Lung (tissue), 12 donors: ENCODE results near the gene VARS1. TPM values are rescaled to one million over a fixed set of nuclear protein-coding genes. Genes with fewer than 3 reads are reported as not detected.
"Not testable (repeated sequence)": the region's sequence is repeated elsewhere in the genome, so short reads cannot be mapped to it uniquely, and the experiment has no call there.

Source experiments
- ATAC-seq: fragments of 200-7000 bp; cut with Tn5 transposase; one replicate; pipeline ENCODE4 v1.9.1; 2020; ENCODE audit warnings: moderate number of reproducible peaks; ENCODE audit not compliant: insufficient read depth, low FRiP score
- DNase-seq, 3 donors: peaks; one replicate each; pipeline ENCODE4 v3.0.0-alpha.2; 2013 to 2017
- H3K27ac ChIP-seq, 2 donors: one replicate each; pipeline ENCODE4 v1.5.1; 2013; ENCODE audit warnings: mild to moderate bottlenecking in 2 of 2, moderate library complexity in 2 of 2, control low read depth in 1 of 2, inconsistent platforms in 1 of 2, low read depth in 1 of 2, low read length in 1 of 2
- H3K27me3 ChIP-seq, 3 donors: one replicate each; pipeline ENCODE4 v1.5.1; 2013; ENCODE audit warnings: low read length in 2 of 3; ENCODE audit not compliant: control insufficient read depth in 3 of 3, insufficient read depth in 3 of 3
- H3K36me3 ChIP-seq, 4 donors: one replicate each; pipeline ENCODE4 v1.5.1; 2013; ENCODE audit warnings: low read length in 4 of 4, mild to moderate bottlenecking in 1 of 4, moderate library complexity in 1 of 4; ENCODE audit not compliant: control insufficient read depth in 4 of 4, insufficient read depth in 4 of 4
- H3K4me1 ChIP-seq, 5 donors: one replicate each; pipeline ENCODE4 v1.5.1; 2013; ENCODE audit warnings: low read length in 5 of 5, mild to moderate bottlenecking in 2 of 5, moderate library complexity in 1 of 5; ENCODE audit not compliant: control insufficient read depth in 5 of 5, insufficient read depth in 5 of 5
- H3K4me3 ChIP-seq: one replicate; pipeline ENCODE4 v1.5.1; 2013; ENCODE audit warnings: mild to moderate bottlenecking, control low read depth, moderate library complexity
- H3K9ac ChIP-seq, 2 donors: one replicate each; pipeline ENCODE4 v1.5.1; 2013; ENCODE audit warnings: low read length in 2 of 2, control low read depth in 1 of 2; ENCODE audit not compliant: insufficient read depth in 1 of 2
- H3K9me3 ChIP-seq, 4 donors: one replicate each; pipeline ENCODE4 v1.5.1; 2013; ENCODE audit warnings: low read length in 3 of 4, mild to moderate bottlenecking in 1 of 4, moderate library complexity in 1 of 4; ENCODE audit not compliant: control insufficient read depth in 4 of 4, insufficient read depth in 3 of 4
- CTCF ChIP-seq: IDR thresholded peaks from 2 replicates; pipeline ENCODE4 v1.5.1; 2012; ENCODE audit warnings: mild to moderate bottlenecking; ENCODE audit errors: control extremely low read depth, extremely low read depth
- WGBS, 2 donors: extraction: QIAGEN DNeasy Blood & Tissue Kit; methylation state at CpG; one replicate each; pipeline ENCODE4 v1.1.7; 2013; 5-methylcytosine and 5-hydroxymethylcytosine counted together
- polyA plus RNA-seq, 2 donors: library from polyadenylated mRNA; stranded (reverse); fragments of 200-250 nt; gene quantifications; one replicate each; pipeline ENCODE4 v1.2.1, GENCODE V29; 2013
- total RNA-seq, 2 donors: library from RNA; depleted of rRNA in 1 of 2; stranded (reverse); fragments of >200 nt in 1 of 2; gene quantifications; one replicate each; pipeline ENCODE4 v1.2.1, GENCODE V29; 2014 to 2021
- donor health status: control.
- donor health status: control.
- donor health status: Bipolar disorder and iron deficiency.
- donor health status: healthy.
- donor health status: DM: yes; HTN: yes; CAD: no.

VARS1 gene
- total and polyA plus RNA-seq, 4 donors, result 32.2 to 95.4 (median 41.0) TPM

GRCh38 chr6:31811645-31812044, 16.1 kb upstream of the VARS1 start:
- Histone ChIP-seq H3K4me3 (no peak overlapping the region), H3K36me3 (no peaks in the 10 kb centered on the region), H3K27me3 (no peaks in the 10 kb centered on the region), H3K9me3 (no peaks in the 10 kb centered on the region), H3K9ac (no peak overlapping the region), H3K27ac (no peak overlapping the region), H3K4me1 (peaks cover 1 to 11% (median 5%) of the 10 kb centered on the region in 5 donors)
- ATAC-seq (no peak), DNase-seq (no peak)
- 95 to 96% methylated on average over 12 of the region's 12 CpGs for WGBS, 2 donors
- TF ChIP-seq CTCF, result no peak

DNA sequence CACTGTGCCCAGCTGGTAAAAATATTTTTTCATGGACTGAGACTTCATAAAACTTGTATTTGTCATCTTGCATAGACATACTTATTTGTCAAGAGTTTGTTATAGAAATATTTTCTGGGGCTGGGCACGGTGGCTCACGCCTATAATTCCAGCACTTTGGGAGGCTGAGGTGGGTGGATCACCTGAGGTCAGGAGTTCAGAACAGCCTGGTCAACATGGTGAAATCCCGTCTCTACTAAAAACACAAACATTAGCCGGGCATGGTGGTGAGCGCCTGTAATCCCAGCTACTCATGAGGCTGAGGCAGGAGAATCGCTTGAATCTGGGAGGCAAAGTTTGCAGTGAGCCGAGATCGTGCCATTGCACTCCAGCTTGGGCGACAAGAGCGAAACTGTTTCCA, 13.0 kb upstream of the VARS1 start:
- not testable (repeated sequence) for H3K4me3 ChIP-seq, H3K27ac ChIP-seq, H3K9me3 ChIP-seq, H3K27me3 ChIP-seq, H3K9ac ChIP-seq, ATAC-seq, DNase-seq, H3K36me3 ChIP-seq
- H3K4me1 ChIP-seq, result peaks cover 4 to 15% (median 8%) of the 10 kb centered on the region in 5 donors
- 91 to 93% methylated on average over 10 of the region's 10 CpGs for WGBS, 2 donors

DNA sequence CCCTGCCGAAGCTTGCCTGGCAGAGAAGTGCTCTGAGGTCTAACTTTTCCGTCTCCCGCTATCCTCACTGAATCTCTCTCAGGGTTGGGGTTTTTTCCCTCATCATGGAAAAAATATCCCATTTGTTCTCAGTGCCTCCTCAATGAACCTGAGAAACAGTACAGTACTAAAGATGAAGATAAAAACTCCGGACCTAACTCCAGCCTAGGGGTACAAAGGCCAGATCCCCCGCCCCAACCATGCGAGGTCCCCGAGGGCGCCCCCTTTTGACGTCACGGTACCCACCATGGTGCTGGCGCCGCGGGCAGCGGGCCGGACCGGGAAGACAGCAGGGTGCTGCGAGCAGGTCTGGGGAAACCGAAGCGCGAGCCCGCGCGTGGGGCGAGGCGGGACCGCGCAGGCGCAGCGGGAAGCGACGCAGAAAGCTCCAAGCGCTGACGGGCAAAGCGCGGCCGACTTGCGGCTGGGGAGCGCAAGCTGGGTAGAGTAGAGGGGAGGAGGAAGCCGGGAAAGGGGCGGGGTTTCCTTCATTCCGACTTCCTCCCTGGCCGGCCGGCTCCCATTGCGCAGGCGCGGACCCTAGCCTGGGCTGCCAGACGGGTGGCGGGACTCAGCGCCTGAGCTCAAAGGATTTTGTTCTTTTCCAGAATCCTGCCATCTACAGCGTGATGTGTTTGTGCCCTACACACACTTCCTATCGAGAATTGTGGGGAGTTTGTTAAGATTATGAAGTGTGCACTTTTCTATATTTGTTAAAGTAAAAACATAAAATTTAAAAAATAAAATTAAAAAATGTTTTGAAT, 11.1 kb upstream of the VARS1 start, which contains the start of gene LSM2:
LSM2 (minus strand) TSS at position 497 of the 803 bp plus-strand sequence; CDS start at position 288, 209 bp downstream.
- peaks cover 0 to 3% (median 0%) of the 10 kb centered on the region in 4 donors for H3K36me3 ChIP-seq
- H3K27ac ChIP-seq, result peak within 1 kb of the TSS; percentile 81 to 91
- TF ChIP-seq CTCF, result no peak
- H3K9ac ChIP-seq, result peak within 1 kb of the TSS; percentile 92 to 95
- H3K27me3 ChIP-seq, result no peaks in the 10 kb centered on the region
- H3K4me3 ChIP-seq, result peak within 1 kb of the TSS; percentile 55
- ATAC-seq, result peak; percentile 97
- WGBS, 2 donors, result 0% methylated on average over 43 to 51 of the region's 51 CpGs
- no peaks in the 10 kb centered on the region for H3K9me3 ChIP-seq
- peaks cover 4 to 14% (median 5%) of the 10 kb centered on the region in 5 donors for H3K4me1 ChIP-seq
- peak; percentile 99 for DNase-seq

GRCh38 chr6:31805939-31806469, 10.5 kb upstream of the VARS1 start:
- Histone ChIP-seq H3K27me3 (no peaks in the 10 kb centered on the region), H3K36me3 (peaks cover 0 to 3% (median 2%) of the 10 kb centered on the region in 4 donors), H3K9me3 (no peaks in the 10 kb centered on the region), H3K4me3 (peak overlapping the region; percentile 55), H3K4me1 (peaks cover 4 to 14% (median 5%) of the 10 kb centered on the region in 5 donors), H3K9ac (peak overlapping the region; percentile 92 to 95), H3K27ac (peak overlapping the region; percentile 81 to 91)
- ATAC-seq (no peak), DNase-seq (no peak)
- TF ChIP-seq CTCF, result no peak
- WGBS, 2 donors, result 16% methylated on average over 7 of the region's 7 CpGs

GRCh38 chr6:31801031-31801927, 5.7 kb upstream of the VARS1 start:
- H3K27ac ChIP-seq, H3K9ac ChIP-seq, H3K4me3 ChIP-seq, DNase-seq, H3K27me3 ChIP-seq, H3K9me3 ChIP-seq, H3K4me1 ChIP-seq, ATAC-seq: not testable (repeated sequence)
- H3K36me3 ChIP-seq, result peaks cover 0 to 12% (median 5%) of the 10 kb centered on the region in 4 donors
- WGBS, 2 donors, result 91 to 96% methylated on average over 8 of the region's 8 CpGs
